Activated CD4-positive, alpha-beta T cell treated with anti-CD3 and anti-CD28 coated beads, Interleukin-2, amount 10 ng/mL, durations not matched to agents 24 days and 14 days (primary cell): ENCODE measurements around the gene GPRC5D. TPM values are rescaled to one million over a fixed set of nuclear protein-coding genes. Genes with fewer than 3 reads are reported as not detected.
A peak's percentile ranks its signal among the peaks of the same experiment; 100 is the strongest.

ENCODE experiments used
- DNase-seq: peaks from one replicate; pipeline ENCODE4 v3.0.0; 2022
- H3K27ac Mint-ChIP-seq: one replicate; pipeline ENCODE4 v1.8.0; 2022; ENCODE audit warnings: mild to moderate bottlenecking, mixed read lengths
- H3K27me3 Mint-ChIP-seq: one replicate; pipeline ENCODE4 v1.8.0; 2022; ENCODE audit warnings: mixed read lengths
- H3K36me3 Mint-ChIP-seq: one replicate; pipeline ENCODE4 v1.8.0; 2022; ENCODE audit warnings: low read depth, mild to moderate bottlenecking, mixed read lengths
- H3K4me1 Mint-ChIP-seq: one replicate; pipeline ENCODE4 v1.8.0; 2021; ENCODE audit warnings: mixed read lengths
- H3K4me3 Mint-ChIP-seq: one replicate; pipeline ENCODE4 v1.8.0; 2022; ENCODE audit warnings: mild to moderate bottlenecking, moderate library complexity, mixed read lengths
- H3K9me3 Mint-ChIP-seq: one replicate; pipeline ENCODE4 v1.8.0; 2021; ENCODE audit warnings: mixed read lengths
- intact Hi-C: fragments of 100-400 bp; cut with micrococcal nuclease; formaldehyde crosslinking; loops from one replicate; pipeline ENCODE4 v1.15.1; 2023
- total RNA-seq: library from RNA; stranded (reverse); gene quantifications from 2 replicates; pipeline ENCODE4 v1.2.3, GENCODE V29; 2022

GPRC5D gene
- total RNA-seq, 1 donor from 2014 or later, result not detected

GRCh38 chr12:12973019-12973418 lies 21.0 kb upstream of the GPRC5D start:
- Mint-ChIP-seq H3K9me3 (peaks cover 20% of the 10 kb centered on the region), H3K36me3 (peaks cover 21% of the 10 kb centered on the region), H3K27ac (peak overlapping the region; percentile 6), H3K27me3 (no peaks in the 10 kb centered on the region), H3K4me1 (no peaks in the 10 kb centered on the region), H3K4me3 (no peak overlapping the region)
- intact Hi-C loops, result no loop called here
- no peak for DNase-seq

- no peak for DNase-seq
- Mint-ChIP-seq H3K4me3 (no peak overlapping the region), H3K36me3 (no peaks in the 10 kb centered on the region), H3K27ac (no peak overlapping the region), H3K27me3 (no peaks in the 10 kb centered on the region), H3K4me1 (peaks cover 6% of the 10 kb centered on the region), H3K9me3 (peaks cover 4% of the 10 kb centered on the region)
- intact Hi-C loops, result no loop called here
Observed at GRCh38 chr12:12965836-12966235, 13.9 kb upstream of the GPRC5D start.

- H3K4me3 Mint-ChIP-seq, result no peak overlapping the region
- no peaks in the 10 kb centered on the region for H3K36me3 Mint-ChIP-seq
- intact Hi-C loops, result no loop called here
- H3K27ac Mint-ChIP-seq, result no peak overlapping the region
- no peak for DNase-seq
- peaks cover 4% of the 10 kb centered on the region for H3K9me3 Mint-ChIP-seq
- no peaks in the 10 kb centered on the region for H3K27me3 Mint-ChIP-seq
- peaks cover 6% of the 10 kb centered on the region for H3K4me1 Mint-ChIP-seq
Observed at GRCh38 chr12:12964255-12964654, 12.3 kb upstream of the GPRC5D start.

- Mint-ChIP-seq H3K36me3 (no peaks in the 10 kb centered on the region), H3K9me3 (peaks cover 4% of the 10 kb centered on the region), H3K4me3 (no peak overlapping the region), H3K27me3 (peaks cover 2% of the 10 kb centered on the region), H3K4me1 (peaks cover 6% of the 10 kb centered on the region), H3K27ac (no peak overlapping the region)
- DNase-seq, result no peak
- intact Hi-C loops, result no loop called here
Observed at GRCh38 chr12:12960639-12961209, 8.8 kb upstream of the GPRC5D start.

- H3K27ac Mint-ChIP-seq, result no peak overlapping the region
- intact Hi-C loops, result no loop called here
- no peak overlapping the region for H3K4me3 Mint-ChIP-seq
- peaks cover 4% of the 10 kb centered on the region for H3K9me3 Mint-ChIP-seq
- H3K4me1 Mint-ChIP-seq, result no peaks in the 10 kb centered on the region
- DNase-seq, result no peak
- peaks cover 2% of the 10 kb centered on the region for H3K27me3 Mint-ChIP-seq
- no peaks in the 10 kb centered on the region for H3K36me3 Mint-ChIP-seq
Observed at GRCh38 chr12:12958886-12959285, 6.9 kb upstream of the GPRC5D start.

GRCh38 chr12:12954878-12955625 lies 3.1 kb upstream of the GPRC5D start:
- H3K36me3 Mint-ChIP-seq, result no peaks in the 10 kb centered on the region
- no peak overlapping the region for H3K27ac Mint-ChIP-seq
- H3K4me1 Mint-ChIP-seq, result no peaks in the 10 kb centered on the region
- DNase-seq, result no peak
- H3K27me3 Mint-ChIP-seq, result peaks cover 4% of the 10 kb centered on the region
- intact Hi-C loops, result no loop called here
- no peak overlapping the region for H3K4me3 Mint-ChIP-seq
- no peaks in the 10 kb centered on the region for H3K9me3 Mint-ChIP-seq

GRCh38 chr12:12954356-12954755 lies 2.4 kb upstream of the GPRC5D start:
- Mint-ChIP-seq H3K36me3 (no peaks in the 10 kb centered on the region), H3K27me3 (peaks cover 6% of the 10 kb centered on the region), H3K9me3 (no peaks in the 10 kb centered on the region), H3K4me1 (no peaks in the 10 kb centered on the region), H3K4me3 (no peak overlapping the region), H3K27ac (no peak overlapping the region)
- DNase-seq, result no peak
- intact Hi-C loops, result no loop called here

- no peaks in the 10 kb centered on the region for H3K9me3 Mint-ChIP-seq
- no peak overlapping the region for H3K27ac Mint-ChIP-seq
- H3K4me3 Mint-ChIP-seq, result no peak overlapping the region
Observed at GRCh38 chr12:12951504-12951903, 466 bp downstream of the GPRC5D start.

GRCh38 chr12:12947902-12948301 lies 4.1 kb downstream of the GPRC5D start:
- no peak overlapping the region for H3K4me3 Mint-ChIP-seq
- H3K27ac Mint-ChIP-seq, result no peak overlapping the region
- H3K4me1 Mint-ChIP-seq, result peaks cover 2% of the 10 kb centered on the region
- no peak for DNase-seq
- no peaks in the 10 kb centered on the region for H3K9me3 Mint-ChIP-seq
- peaks cover 5% of the 10 kb centered on the region for H3K27me3 Mint-ChIP-seq
- intact Hi-C loops, result no loop called here
- H3K36me3 Mint-ChIP-seq, result no peaks in the 10 kb centered on the region

More at GRCh38 chr12:12951504-12951903, 466 bp downstream of the GPRC5D start:
- intact Hi-C loops, result no loop called here
- no peak for DNase-seq
- Mint-ChIP-seq H3K4me1 (peaks cover 2% of the 10 kb centered on the region), H3K36me3 (no peaks in the 10 kb centered on the region), H3K27me3 (peaks cover 7% of the 10 kb centered on the region)

- H3K9me3 Mint-ChIP-seq, result no peaks in the 10 kb centered on the region
- H3K4me3 Mint-ChIP-seq, result no peak overlapping the region
- peaks cover 6% of the 10 kb centered on the region for H3K27me3 Mint-ChIP-seq
- H3K27ac Mint-ChIP-seq, result no peak overlapping the region
- DNase-seq, result no peak
- no peaks in the 10 kb centered on the region for H3K36me3 Mint-ChIP-seq
- H3K4me1 Mint-ChIP-seq, result peaks cover 2% of the 10 kb centered on the region
- intact Hi-C loops, result no loop called here
Observed at GRCh38 chr12:12946686-12947355, 5.1 kb downstream of the GPRC5D start.

- intact Hi-C loops, result no loop called here
- peaks cover 2% of the 10 kb centered on the region for H3K4me1 Mint-ChIP-seq
- no peak overlapping the region for H3K4me3 Mint-ChIP-seq
- H3K27me3 Mint-ChIP-seq, result peaks cover 6% of the 10 kb centered on the region
- no peaks in the 10 kb centered on the region for H3K9me3 Mint-ChIP-seq
- no peak for DNase-seq
- H3K27ac Mint-ChIP-seq, result no peak overlapping the region
- no peaks in the 10 kb centered on the region for H3K36me3 Mint-ChIP-seq
Observed at GRCh38 chr12:12945591-12945990, 6.4 kb downstream of the GPRC5D start.

- intact Hi-C loops, result no loop called here
- H3K36me3 Mint-ChIP-seq, result no peaks in the 10 kb centered on the region
- no peak overlapping the region for H3K4me3 Mint-ChIP-seq
- peaks cover 8% of the 10 kb centered on the region for H3K27me3 Mint-ChIP-seq
- H3K4me1 Mint-ChIP-seq, result peaks cover 2% of the 10 kb centered on the region
- H3K27ac Mint-ChIP-seq, result no peak overlapping the region
- no peaks in the 10 kb centered on the region for H3K9me3 Mint-ChIP-seq
- DNase-seq, result no peak
Observed at GRCh38 chr12:12943586-12944260, 8.2 kb downstream of the GPRC5D start.

- Mint-ChIP-seq H3K4me3 (no peak overlapping the region), H3K27ac (no peak overlapping the region), H3K9me3 (no peaks in the 10 kb centered on the region), H3K36me3 (no peaks in the 10 kb centered on the region), H3K27me3 (peaks cover 13% of the 10 kb centered on the region), H3K4me1 (no peaks in the 10 kb centered on the region)
- no peak for DNase-seq
- intact Hi-C loops, result no loop called here
Observed at GRCh38 chr12:12941450-12942350, 10.3 kb downstream of the GPRC5D start.
